Sigmoid colon (tissue), 4 donors: ENCODE results near the gene PPP1R7.

ENCODE experiments used
- EP300 ChIP-seq, 4 donors: sonication (generic); formaldehyde crosslinking; IDR thresholded peaks; one replicate each; pipeline ENCODE4 v1.6.1; 2017; ENCODE audit warnings: antibody characterized with exemption in 4 of 4
- POLR2A ChIP-seq, 2 donors: fragments of 450-650 bp; IDR thresholded peaks; one replicate each; pipeline ENCODE4 v1.6.1; 2016; ENCODE audit warnings: antibody characterized with exemption in 2 of 2, mild to moderate bottlenecking in 2 of 2, moderate library complexity in 2 of 2
- POLR2AphosphoS5 ChIP-seq, 4 donors: sonication (generic); formaldehyde crosslinking; IDR thresholded peaks; one replicate each; pipeline ENCODE4 v1.6.1; 2017; ENCODE audit warnings: antibody characterized with exemption in 4 of 4
- TF ChIP-seq, protein P1 (sequence below), 4 experiments: fragments of 450-650 bp in 3 of 4; fragments of 200-600 bp in 1 of 4; IDR thresholded peaks; one replicate each; pipeline ENCODE4 v1.5.1; 2016 to 2019; ENCODE audit warnings: antibody characterized with exemption in 4 of 4, mild to moderate bottlenecking in 3 of 4, moderate library complexity in 2 of 4

DNA sequence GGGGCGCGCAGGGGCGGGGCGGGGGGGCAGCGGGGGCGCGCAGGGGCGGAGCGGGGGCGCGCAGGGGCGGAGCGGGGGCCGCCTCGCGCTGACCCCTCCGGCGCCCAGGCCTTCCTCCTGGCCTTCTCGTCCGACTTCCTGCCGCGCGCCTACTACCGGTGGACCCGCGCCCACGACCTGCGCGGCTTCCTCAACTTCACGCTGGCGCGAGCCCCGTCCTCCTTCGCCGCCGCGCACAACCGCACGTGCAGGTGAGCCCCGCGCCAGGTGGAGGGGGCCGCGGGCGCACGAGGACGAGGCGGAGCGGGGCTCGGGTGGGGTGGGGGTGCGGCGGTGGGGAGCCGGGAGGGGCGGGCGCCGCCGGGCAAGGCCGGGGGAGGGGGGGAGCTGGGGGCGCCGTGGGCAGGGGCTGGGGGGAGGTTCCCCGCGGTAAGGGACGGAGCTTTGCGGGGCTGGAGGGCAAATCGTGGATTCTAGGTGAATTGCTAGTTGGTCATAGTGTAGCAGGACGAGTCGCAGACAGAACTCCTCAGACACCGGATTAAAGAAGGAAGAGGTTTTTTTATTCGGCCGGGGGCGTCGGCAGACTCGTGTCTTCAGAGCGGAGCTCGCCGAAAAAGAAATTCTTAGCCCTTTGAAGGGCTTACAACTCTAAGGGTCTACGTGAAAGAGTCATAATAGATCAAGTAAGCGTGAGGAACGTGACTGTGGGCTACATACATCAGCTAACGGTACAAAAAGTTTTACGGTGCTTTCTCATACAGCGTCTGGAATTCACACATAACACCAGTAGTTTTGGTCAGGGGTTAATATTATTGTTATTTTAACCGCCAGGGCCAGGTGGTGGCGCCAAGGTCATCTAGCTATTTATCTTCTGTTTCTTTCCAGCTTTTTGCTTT is 68.1 kb downstream of the PPP1R7 start:
- TF ChIP-seq, protein P1, sequence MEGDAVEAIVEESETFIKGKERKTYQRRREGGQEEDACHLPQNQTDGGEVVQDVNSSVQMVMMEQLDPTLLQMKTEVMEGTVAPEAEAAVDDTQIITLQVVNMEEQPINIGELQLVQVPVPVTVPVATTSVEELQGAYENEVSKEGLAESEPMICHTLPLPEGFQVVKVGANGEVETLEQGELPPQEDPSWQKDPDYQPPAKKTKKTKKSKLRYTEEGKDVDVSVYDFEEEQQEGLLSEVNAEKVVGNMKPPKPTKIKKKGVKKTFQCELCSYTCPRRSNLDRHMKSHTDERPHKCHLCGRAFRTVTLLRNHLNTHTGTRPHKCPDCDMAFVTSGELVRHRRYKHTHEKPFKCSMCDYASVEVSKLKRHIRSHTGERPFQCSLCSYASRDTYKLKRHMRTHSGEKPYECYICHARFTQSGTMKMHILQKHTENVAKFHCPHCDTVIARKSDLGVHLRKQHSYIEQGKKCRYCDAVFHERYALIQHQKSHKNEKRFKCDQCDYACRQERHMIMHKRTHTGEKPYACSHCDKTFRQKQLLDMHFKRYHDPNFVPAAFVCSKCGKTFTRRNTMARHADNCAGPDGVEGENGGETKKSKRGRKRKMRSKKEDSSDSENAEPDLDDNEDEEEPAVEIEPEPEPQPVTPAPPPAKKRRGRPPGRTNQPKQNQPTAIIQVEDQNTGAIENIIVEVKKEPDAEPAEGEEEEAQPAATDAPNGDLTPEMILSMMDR (IDR thresholded peaks at IDR 0.05) = no peak
- TF ChIP-seq EP300 (IDR thresholded peaks at IDR 0.05) (no peak), POLR2A (IDR thresholded peaks at IDR 0.05) (no peak), POLR2AphosphoS5 (IDR thresholded peaks at IDR 0.05) (no peak)
